SK-N-SH treated with all-trans-retinoic acid at 6 μM for 48 hours (cell line): ENCODE measurements around the gene CDK2.

ENCODE experiments used
- ATAC-seq: fragments of 200-7000 bp; cut with Tn5 transposase; 3 replicates; pipeline ENCODE4 v1.9.1; 2020; ENCODE audit warnings: mild to moderate bottlenecking, moderate library complexity
- ARNTL ChIP-seq: fragments of 450-650 bp; formaldehyde crosslinking; IDR thresholded peaks from 2 replicates; pipeline ENCODE4 v1.5.0; 2020; ENCODE audit warnings: low read depth, mild to moderate bottlenecking, moderate library complexity, borderline replicate concordance
- CSDC2 ChIP-seq: fragments of 250-450 bp; sonication (Bioruptor Pico); IDR thresholded peaks from 2 replicates; pipeline ENCODE4 v1.5.0; 2020; ENCODE audit warnings: mild to moderate bottlenecking, moderate library complexity
- ESRRG ChIP-seq: fragments of 250-450 bp; sonication (Bioruptor Pico); IDR thresholded peaks from 2 replicates; pipeline ENCODE4 v1.6.1; 2021; ENCODE audit warnings: mild to moderate bottlenecking
- GLIS3 ChIP-seq: fragments of 250-450 bp; sonication (Bioruptor Pico); IDR thresholded peaks from 2 replicates; pipeline ENCODE4 v1.5.0; 2020; ENCODE audit warnings: mild to moderate bottlenecking, moderate library complexity
- ISL1 ChIP-seq: fragments of 250-450 bp; sonication (Bioruptor Pico); IDR thresholded peaks from 2 replicates; pipeline ENCODE4 v2.1.2; 2022; ENCODE audit warnings: mild to moderate bottlenecking, moderate library complexity
- OSR1 ChIP-seq: fragments of 250-450 bp; sonication (Bioruptor Pico); IDR thresholded peaks from 2 replicates; pipeline ENCODE4 v1.8.0; 2022; ENCODE audit warnings: moderate library complexity, mild to moderate bottlenecking, inconsistent platforms
- SNAI2 ChIP-seq: fragments of 250-450 bp; sonication (Bioruptor Pico); IDR thresholded peaks from 2 replicates; pipeline ENCODE4 v1.5.0; 2020; ENCODE audit warnings: mild to moderate bottlenecking, moderate library complexity
- TOX ChIP-seq: fragments of 250-450 bp; sonication (Bioruptor Pico); IDR thresholded peaks from 2 replicates; pipeline ENCODE4 v1.8.0; 2021; ENCODE audit warnings: mild to moderate bottlenecking, moderate library complexity, borderline replicate concordance
- ZC3H10 ChIP-seq: fragments of 250-450 bp; sonication (Bioruptor Pico); IDR thresholded peaks from 2 replicates; pipeline ENCODE4 v1.5.1; 2021; ENCODE audit warnings: mild to moderate bottlenecking, moderate library complexity
- ZNF565 ChIP-seq: fragments of 450-650 bp; formaldehyde crosslinking; conservative IDR thresholded peaks from 2 replicates; pipeline ENCODE4 v1.5.0; 2020; ENCODE audit warnings: low read depth, mild to moderate bottlenecking, moderate library complexity
- ZNF70 ChIP-seq: fragments of 450-650 bp; formaldehyde crosslinking; IDR thresholded peaks from 2 replicates; pipeline ENCODE4 v1.5.0; 2020; ENCODE audit warnings: mild to moderate bottlenecking, moderate library complexity
- TF ChIP-seq, protein P1 (sequence below): fragments of 250-450 bp; sonication (Bioruptor Pico); IDR thresholded peaks from 2 replicates; pipeline ENCODE4 v1.8.0; 2021; ENCODE audit warnings: low read depth, mild to moderate bottlenecking, moderate library complexity, borderline replicate concordance
- TF ChIP-seq, protein P2 (sequence below): fragments of 250-450 bp; sonication (Bioruptor Pico); IDR thresholded peaks from 2 replicates; pipeline ENCODE4 v1.8.0; 2020; ENCODE audit warnings: mild to moderate bottlenecking, moderate library complexity, borderline replicate concordance
- TF ChIP-seq, protein P3 (sequence below): fragments of 250-450 bp; sonication (Bioruptor Pico); IDR thresholded peaks from 2 replicates; pipeline ENCODE4 v1.5.1; 2020; ENCODE audit warnings: low read depth, mild to moderate bottlenecking, moderate library complexity
- TF ChIP-seq, protein P4 (sequence below): fragments of 250-450 bp; sonication (Bioruptor Pico); IDR thresholded peaks from 2 replicates; pipeline ENCODE4 v1.5.0; 2020; ENCODE audit warnings: mild to moderate bottlenecking, moderate library complexity
- TF ChIP-seq, protein P5 (sequence below): fragments of 250-450 bp; sonication (Bioruptor Pico); IDR thresholded peaks from 2 replicates; pipeline ENCODE4 v1.5.1; 2021; ENCODE audit warnings: mild to moderate bottlenecking, moderate library complexity

CDK2 gene

DNA sequence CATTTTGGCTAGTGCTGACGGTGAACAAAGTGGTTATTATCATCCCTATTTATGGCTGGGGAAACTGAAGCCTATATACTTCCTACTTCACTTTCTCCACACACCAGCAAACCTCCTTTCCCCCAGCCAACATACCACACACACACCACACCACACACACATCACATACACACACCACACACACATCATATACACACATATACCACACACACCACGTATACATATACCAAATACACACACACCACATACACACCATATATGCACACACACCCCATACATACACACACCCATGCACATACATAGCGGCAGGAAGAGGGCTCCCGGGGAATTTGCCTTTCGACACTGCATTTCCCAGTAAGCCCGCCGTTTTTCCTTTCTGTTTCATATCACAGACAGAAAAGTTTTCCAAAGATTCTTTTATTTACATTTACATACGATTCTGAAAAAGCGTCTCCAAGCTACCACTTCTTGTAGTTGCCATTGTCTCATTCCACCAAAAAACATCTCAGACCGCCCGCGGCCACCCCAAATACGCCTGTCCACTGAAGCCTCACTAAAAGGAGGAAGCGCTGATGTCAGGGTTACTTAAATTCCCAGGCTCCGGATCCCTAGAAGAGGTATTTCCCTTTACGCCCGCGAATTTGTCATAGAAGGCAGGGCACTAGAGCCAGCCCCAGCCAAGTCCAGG is 6.4 kb downstream of the CDK2 start:
- ATAC-seq, result peak; percentile 1; the same call in 1 of the 3 replicates
- TF ChIP-seq ESRRG (CRISPR knock-in tag), result no peak
- TF ChIP-seq, protein P1, sequence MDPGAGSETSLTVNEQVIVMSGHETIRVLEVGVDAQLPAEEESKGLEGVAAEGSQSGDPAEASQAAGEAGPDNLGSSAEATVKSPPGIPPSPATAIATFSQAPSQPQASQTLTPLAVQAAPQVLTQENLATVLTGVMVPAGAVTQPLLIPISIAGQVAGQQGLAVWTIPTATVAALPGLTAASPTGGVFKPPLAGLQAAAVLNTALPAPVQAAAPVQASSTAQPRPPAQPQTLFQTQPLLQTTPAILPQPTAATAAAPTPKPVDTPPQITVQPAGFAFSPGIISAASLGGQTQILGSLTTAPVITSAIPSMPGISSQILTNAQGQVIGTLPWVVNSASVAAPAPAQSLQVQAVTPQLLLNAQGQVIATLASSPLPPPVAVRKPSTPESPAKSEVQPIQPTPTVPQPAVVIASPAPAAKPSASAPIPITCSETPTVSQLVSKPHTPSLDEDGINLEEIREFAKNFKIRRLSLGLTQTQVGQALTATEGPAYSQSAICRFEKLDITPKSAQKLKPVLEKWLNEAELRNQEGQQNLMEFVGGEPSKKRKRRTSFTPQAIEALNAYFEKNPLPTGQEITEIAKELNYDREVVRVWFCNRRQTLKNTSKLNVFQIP (CRISPR knock-in tag), result no peak
- TF ChIP-seq CSDC2 (CRISPR knock-in tag), result no peak
- TF ChIP-seq, protein P2, sequence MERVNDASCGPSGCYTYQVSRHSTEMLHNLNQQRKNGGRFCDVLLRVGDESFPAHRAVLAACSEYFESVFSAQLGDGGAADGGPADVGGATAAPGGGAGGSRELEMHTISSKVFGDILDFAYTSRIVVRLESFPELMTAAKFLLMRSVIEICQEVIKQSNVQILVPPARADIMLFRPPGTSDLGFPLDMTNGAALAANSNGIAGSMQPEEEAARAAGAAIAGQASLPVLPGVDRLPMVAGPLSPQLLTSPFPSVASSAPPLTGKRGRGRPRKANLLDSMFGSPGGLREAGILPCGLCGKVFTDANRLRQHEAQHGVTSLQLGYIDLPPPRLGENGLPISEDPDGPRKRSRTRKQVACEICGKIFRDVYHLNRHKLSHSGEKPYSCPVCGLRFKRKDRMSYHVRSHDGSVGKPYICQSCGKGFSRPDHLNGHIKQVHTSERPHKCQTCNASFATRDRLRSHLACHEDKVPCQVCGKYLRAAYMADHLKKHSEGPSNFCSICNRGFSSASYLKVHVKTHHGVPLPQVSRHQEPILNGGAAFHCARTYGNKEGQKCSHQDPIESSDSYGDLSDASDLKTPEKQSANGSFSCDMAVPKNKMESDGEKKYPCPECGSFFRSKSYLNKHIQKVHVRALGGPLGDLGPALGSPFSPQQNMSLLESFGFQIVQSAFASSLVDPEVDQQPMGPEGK (CRISPR knock-in tag), result no peak
- TF ChIP-seq, protein P3, sequence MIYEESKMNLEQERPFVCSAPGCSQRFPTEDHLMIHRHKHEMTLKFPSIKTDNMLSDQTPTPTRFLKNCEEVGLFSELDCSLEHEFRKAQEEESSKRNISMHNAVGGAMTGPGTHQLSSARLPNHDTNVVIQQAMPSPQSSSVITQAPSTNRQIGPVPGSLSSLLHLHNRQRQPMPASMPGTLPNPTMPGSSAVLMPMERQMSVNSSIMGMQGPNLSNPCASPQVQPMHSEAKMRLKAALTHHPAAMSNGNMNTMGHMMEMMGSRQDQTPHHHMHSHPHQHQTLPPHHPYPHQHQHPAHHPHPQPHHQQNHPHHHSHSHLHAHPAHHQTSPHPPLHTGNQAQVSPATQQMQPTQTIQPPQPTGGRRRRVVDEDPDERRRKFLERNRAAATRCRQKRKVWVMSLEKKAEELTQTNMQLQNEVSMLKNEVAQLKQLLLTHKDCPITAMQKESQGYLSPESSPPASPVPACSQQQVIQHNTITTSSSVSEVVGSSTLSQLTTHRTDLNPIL (CRISPR knock-in tag), result no peak
- TF ChIP-seq GLIS3 (CRISPR knock-in tag), result no peak
- TF ChIP-seq OSR1, result no peak
- no peak for TF ChIP-seq SNAI2 (CRISPR knock-in tag)
- TF ChIP-seq, protein P4, sequence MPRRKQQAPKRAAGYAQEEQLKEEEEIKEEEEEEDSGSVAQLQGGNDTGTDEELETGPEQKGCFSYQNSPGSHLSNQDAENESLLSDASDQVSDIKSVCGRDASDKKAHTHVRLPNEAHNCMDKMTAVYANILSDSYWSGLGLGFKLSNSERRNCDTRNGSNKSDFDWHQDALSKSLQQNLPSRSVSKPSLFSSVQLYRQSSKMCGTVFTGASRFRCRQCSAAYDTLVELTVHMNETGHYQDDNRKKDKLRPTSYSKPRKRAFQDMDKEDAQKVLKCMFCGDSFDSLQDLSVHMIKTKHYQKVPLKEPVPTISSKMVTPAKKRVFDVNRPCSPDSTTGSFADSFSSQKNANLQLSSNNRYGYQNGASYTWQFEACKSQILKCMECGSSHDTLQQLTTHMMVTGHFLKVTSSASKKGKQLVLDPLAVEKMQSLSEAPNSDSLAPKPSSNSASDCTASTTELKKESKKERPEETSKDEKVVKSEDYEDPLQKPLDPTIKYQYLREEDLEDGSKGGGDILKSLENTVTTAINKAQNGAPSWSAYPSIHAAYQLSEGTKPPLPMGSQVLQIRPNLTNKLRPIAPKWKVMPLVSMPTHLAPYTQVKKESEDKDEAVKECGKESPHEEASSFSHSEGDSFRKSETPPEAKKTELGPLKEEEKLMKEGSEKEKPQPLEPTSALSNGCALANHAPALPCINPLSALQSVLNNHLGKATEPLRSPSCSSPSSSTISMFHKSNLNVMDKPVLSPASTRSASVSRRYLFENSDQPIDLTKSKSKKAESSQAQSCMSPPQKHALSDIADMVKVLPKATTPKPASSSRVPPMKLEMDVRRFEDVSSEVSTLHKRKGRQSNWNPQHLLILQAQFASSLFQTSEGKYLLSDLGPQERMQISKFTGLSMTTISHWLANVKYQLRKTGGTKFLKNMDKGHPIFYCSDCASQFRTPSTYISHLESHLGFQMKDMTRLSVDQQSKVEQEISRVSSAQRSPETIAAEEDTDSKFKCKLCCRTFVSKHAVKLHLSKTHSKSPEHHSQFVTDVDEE (CRISPR knock-in tag), result no peak

DNA sequence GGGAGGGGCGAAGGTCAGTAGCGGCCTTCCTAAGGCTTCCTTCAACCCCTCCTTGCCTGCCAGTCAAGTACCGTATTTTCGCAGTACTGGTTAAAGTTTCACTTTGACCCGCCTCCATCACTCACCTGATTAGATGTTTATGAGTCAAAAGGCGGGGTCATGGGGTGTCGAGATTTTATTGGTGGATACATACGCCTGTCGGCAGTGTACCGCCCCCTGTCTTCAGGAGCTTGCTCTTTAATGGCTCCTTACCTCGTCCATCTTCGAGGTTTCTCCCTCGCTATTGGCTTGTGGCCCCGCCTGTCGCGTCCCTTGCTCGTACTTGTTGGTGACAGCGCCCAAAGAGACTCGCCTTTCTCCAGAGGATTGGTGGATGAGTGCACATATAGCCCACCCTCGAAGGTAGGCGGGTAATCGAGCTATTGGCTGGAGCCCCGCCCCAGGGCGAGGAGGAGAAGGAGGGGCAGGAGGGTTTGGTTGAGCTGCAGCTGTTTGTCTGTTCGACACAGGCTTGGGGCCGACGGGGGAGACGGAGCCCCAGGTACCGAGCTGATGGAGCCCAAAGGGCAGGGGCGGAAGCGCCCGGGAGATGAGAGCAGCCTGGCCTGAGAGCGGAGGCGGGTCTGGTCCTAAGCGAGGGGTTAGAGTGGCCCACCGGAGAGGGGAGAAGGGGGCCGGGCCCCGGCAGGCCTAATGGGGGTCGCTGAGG is 7.1 kb downstream of the CDK2 start, which contains the start of gene RAB5B:
Gene RAB5B, plus strand, starts transcription at position 480 of the 709 bp plus-strand sequence. CDS start 12,883 bp downstream, outside the sequence.
- TF ChIP-seq ZC3H10 (no peak), OSR1 (no peak), CSDC2 (CRISPR knock-in tag) (no peak), ZNF70 (CRISPR knock-in tag) (no peak), ARNTL (CRISPR knock-in tag) (no peak), GLIS3 (CRISPR knock-in tag) (no peak)
- TF ChIP-seq, protein P2 (CRISPR knock-in tag), result no peak
- TF ChIP-seq, protein P5, sequence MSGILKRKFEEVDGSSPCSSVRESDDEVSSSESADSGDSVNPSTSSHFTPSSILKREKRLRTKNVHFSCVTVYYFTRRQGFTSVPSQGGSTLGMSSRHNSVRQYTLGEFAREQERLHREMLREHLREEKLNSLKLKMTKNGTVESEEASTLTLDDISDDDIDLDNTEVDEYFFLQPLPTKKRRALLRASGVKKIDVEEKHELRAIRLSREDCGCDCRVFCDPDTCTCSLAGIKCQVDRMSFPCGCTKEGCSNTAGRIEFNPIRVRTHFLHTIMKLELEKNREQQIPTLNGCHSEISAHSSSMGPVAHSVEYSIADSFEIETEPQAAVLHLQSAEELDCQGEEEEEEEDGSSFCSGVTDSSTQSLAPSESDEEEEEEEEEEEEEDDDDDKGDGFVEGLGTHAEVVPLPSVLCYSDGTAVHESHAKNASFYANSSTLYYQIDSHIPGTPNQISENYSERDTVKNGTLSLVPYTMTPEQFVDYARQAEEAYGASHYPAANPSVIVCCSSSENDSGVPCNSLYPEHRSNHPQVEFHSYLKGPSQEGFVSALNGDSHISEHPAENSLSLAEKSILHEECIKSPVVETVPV (CRISPR knock-in tag), result no peak
- peak; percentile 95 for ATAC-seq

DNA sequence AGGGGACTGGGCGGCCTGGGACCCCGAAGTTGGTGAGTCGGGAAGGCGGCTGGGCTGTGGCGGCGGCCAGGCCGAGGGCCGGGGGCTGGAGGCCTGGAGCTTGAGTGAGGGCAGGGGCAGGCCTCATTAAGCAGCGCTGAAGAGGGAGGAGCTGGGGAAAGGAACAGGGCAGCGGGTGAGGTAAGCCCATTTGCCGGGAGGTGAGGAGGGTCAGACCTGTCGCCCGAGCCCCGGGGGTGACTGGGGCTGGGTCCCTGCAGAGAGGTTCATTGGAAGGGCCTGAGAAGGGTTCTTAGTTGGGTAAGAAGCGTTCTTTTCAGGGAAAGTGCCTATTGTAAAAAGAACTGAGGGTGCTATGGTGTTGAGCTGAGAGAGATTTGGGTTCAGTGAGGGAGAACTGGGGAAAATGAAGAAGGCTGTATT is 7.7 kb downstream of the CDK2 start:
- ATAC-seq, result peak; percentile 65
- TF ChIP-seq TOX (CRISPR knock-in tag) (no peak), ISL1 (no peak), ZNF70 (CRISPR knock-in tag) (no peak), OSR1 (no peak), ZNF565 (CRISPR knock-in tag) (no peak), CSDC2 (CRISPR knock-in tag) (no peak), GLIS3 (CRISPR knock-in tag) (no peak)
- TF ChIP-seq, protein P4 (CRISPR knock-in tag), result no peak
- TF ChIP-seq, all 23 proteins: peak for 0
